22Rv1 (cell line): ENCODE measurements around the gene FER.

Experiments used
- CTCF ChIP-seq: fragments of 450-650 bp; IDR thresholded peaks from 2 replicates; pipeline ENCODE4 v1.5.1; 2017; ENCODE audit warnings: mild to moderate bottlenecking
- ZFX ChIP-seq: fragments of 450-650 bp; IDR thresholded peaks from 2 replicates; pipeline ENCODE4 v1.6.1; 2017; ENCODE audit warnings: antibody characterized with exemption, borderline replicate concordance

GRCh38 chr5:108919591-108920326 lies 172.1 kb downstream of the FER start:
- peak; percentile 55 for TF ChIP-seq CTCF
- TF ChIP-seq ZFX, result no peak
